IPS-NIHi7 (cell line): ENCODE measurements around the gene EXD1.
"Not testable (repeated sequence)": the region's sequence is repeated elsewhere in the genome, so short reads cannot be mapped to it uniquely, and the experiment has no call there.

Source experiments
- DNase-seq: peaks from one replicate; pipeline ENCODE4 v3.0.0; 2012; ENCODE audit warnings: mixed read lengths; ENCODE audit errors: extremely low spot score

The EXD1 gene

DNA sequence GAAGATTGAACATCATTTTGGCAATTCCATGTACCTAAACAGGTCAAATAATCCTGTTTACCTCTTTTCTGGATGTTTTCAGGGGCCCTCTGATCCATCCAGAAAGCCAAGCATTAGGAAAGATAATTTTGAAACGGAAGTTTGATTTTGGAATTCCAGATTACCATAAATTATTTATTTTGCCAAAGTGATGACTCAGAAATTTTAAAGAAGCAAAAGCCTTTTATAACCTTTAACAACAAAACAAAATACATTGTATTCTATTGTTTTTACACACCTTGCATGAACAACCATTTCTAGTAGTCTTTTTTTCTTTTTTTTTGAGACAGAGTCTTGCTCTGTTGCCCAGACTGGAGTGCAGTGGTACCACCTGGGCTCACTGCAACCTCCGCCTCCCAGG lies 82.5 kb downstream of the EXD1 start:
- no peak for DNase-seq

DNA sequence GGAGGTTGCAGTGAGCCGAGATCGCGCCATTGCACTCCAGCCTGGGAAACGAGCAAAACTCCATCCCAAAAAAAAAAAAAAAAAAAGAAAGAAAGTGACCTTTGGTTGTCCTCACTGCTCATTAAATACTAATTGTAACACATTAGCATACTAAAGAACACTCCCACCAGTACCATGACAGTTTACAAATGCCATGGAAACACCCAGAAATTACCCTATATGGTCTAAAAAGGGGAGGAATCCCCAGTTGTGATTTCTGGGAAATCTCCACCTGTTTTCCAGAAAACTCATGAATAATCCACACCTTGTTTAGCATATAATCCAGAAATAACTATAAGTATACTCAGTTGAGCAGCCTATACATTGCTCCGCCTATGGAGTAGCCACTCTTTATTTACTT lies 90.9 kb downstream of the EXD1 start:
- no peak for DNase-seq

GRCh38 chr15:41139112-41139511 lies 91.4 kb downstream of the EXD1 start:
- DNase-seq = not testable (repeated sequence)

DNA sequence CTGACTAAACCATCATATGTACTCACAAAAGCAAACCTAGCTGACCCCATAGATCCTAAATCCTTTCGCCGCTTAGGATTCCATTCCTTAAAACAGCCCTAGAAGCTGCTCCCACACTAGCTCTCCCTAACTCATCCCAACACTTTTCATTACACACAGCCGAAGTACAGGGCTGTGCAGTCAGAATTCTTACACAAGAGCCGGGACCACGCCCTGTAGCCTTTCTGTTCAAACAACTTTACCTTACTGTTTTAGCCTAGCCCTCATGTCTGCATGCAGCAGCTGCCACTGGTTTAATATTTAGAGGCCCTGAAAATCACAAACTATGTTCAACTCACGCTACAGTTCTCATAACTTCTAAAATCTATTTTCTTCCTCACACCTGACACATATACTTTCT lies 95.0 kb downstream of the EXD1 start:
- DNase-seq = not testable (repeated sequence)

GRCh38 chr15:41133454-41133853 lies 97.1 kb downstream of the EXD1 start:
- no peak for DNase-seq
